ENCODE data around the gene CDYL2.
"Not testable (repeated sequence)": the region's sequence is repeated elsewhere in the genome, so short reads cannot be mapped to it uniquely, and the experiment has no call there.

Gene CDYL2

GRCh38 chr16:80667251-80667560 is 137.2 kb downstream of the CDYL2 start:
- no peak for DNase-seq

- DNase-seq = no peak
Observed at GRCh38 chr16:80666378-80667250, 137.8 kb downstream of the CDYL2 start.

- no peak for DNase-seq
Observed at GRCh38 chr16:80665356-80665755, 139.0 kb downstream of the CDYL2 start.

GRCh38 chr16:80664786-80665185 is 139.6 kb downstream of the CDYL2 start:
- no peak for DNase-seq

GRCh38 chr16:80664226-80664625 is 140.2 kb downstream of the CDYL2 start:
- DNase-seq = no peak

GRCh38 chr16:80663078-80663477 is 141.3 kb downstream of the CDYL2 start:
- no peak for DNase-seq

- no peak for DNase-seq
Observed at GRCh38 chr16:80659865-80660264, 144.5 kb downstream of the CDYL2 start.

- DNase-seq = no peak
Observed at GRCh38 chr16:80656711-80657150, 147.7 kb downstream of the CDYL2 start.

- DNase-seq = no peak
Observed at GRCh38 chr16:80656161-80656560, 148.2 kb downstream of the CDYL2 start.

GRCh38 chr16:80655751-80656150 is 148.6 kb downstream of the CDYL2 start:
- DNase-seq = no peak

- DNase-seq = no peak
Observed at GRCh38 chr16:80654094-80654862, 150.1 kb downstream of the CDYL2 start.

- DNase-seq = no peak
Observed at GRCh38 chr16:80652441-80652840, 152.0 kb downstream of the CDYL2 start.

- DNase-seq = not testable (repeated sequence)
Observed at GRCh38 chr16:80650281-80650680, 154.1 kb downstream of the CDYL2 start.

GRCh38 chr16:80640316-80640715 is 164.1 kb downstream of the CDYL2 start:
- no peak for DNase-seq

GRCh38 chr16:80639636-80640035 is 164.8 kb downstream of the CDYL2 start:
- no peak for DNase-seq

- DNase-seq = no peak
Observed at GRCh38 chr16:80637621-80638020, 166.8 kb downstream of the CDYL2 start.

- no peak for DNase-seq
Observed at GRCh38 chr16:80631581-80631980, 172.8 kb downstream of the CDYL2 start.

- DNase-seq = no peak
Observed at GRCh38 chr16:80628254-80628653, 176.1 kb downstream of the CDYL2 start.

- DNase-seq = no peak
Observed at GRCh38 chr16:80627108-80627507, 177.3 kb downstream of the CDYL2 start.

GRCh38 chr16:80623376-80623775 is 181.0 kb downstream of the CDYL2 start:
- DNase-seq = no peak

- no peak for DNase-seq
Observed at GRCh38 chr16:80622007-80622406, 182.4 kb downstream of the CDYL2 start.

- DNase-seq = no peak
Observed at GRCh38 chr16:80620736-80621605, 183.4 kb downstream of the CDYL2 start.

GRCh38 chr16:80619824-80620223 is 184.6 kb downstream of the CDYL2 start:
- DNase-seq = no peak
